Muscle of leg (tissue), 11 donors: ENCODE results near the gene UBE2U. TPM values are rescaled to one million over a fixed set of nuclear protein-coding genes. Genes with fewer than 3 reads are reported as not detected.
"Not testable (repeated sequence)": the region's sequence is repeated elsewhere in the genome, so short reads cannot be mapped to it uniquely, and the experiment has no call there.

Experiments
- DNase-seq: peaks from one replicate; pipeline ENCODE4 v3.0.0; 2013
- H3K27ac ChIP-seq: one replicate; pipeline ENCODE4 v1.5.1; 2013; ENCODE audit warnings: mild to moderate bottlenecking, low read length, control low read depth
- H3K27me3 ChIP-seq: one replicate; pipeline ENCODE4 v1.6.1; 2013; ENCODE audit warnings: low read length; ENCODE audit not compliant: control insufficient read depth, insufficient read depth
- H3K36me3 ChIP-seq: one replicate; pipeline ENCODE4 v1.6.1; 2013; ENCODE audit warnings: low read length; ENCODE audit not compliant: control insufficient read depth, insufficient read depth
- H3K4me1 ChIP-seq: one replicate; pipeline ENCODE4 v1.6.1; 2013; ENCODE audit warnings: low read length; ENCODE audit not compliant: control insufficient read depth, insufficient read depth
- H3K4me3 ChIP-seq: one replicate; pipeline ENCODE4 v1.5.1; 2013; ENCODE audit warnings: low read length, control low read depth
- H3K9me3 ChIP-seq: replicated peaks from 2 replicates; pipeline ENCODE4 v1.6.1; 2013; ENCODE audit warnings: low read depth, low read length; ENCODE audit not compliant: control insufficient read depth
- WGBS: methylation state at CpG from one replicate; pipeline ENCODE4 v1.1.5; 2013; ENCODE audit warnings: missing lambda C conversion rate; ENCODE audit not compliant: insufficient coverage; 5-methylcytosine and 5-hydroxymethylcytosine counted together
- polyA plus RNA-seq, 8 donors: library from polyadenylated mRNA; unstranded; fragments of 120-200 nt; gene quantifications; one replicate each; pipeline versions ENCODE4 v1.2.1 to v1.2.3, GENCODE V29; 2013; ENCODE audit warnings: inconsistent platforms in 1 of 8, low replicate concordance in 1 of 8; ENCODE audit not compliant: insufficient read length in 8 of 8, insufficient read depth in 1 of 8
- total RNA-seq: library from RNA; stranded (reverse); fragments of 120-200 nt; gene quantifications from one replicate; pipeline ENCODE4 v1.2.4, GENCODE V29; 2013

Gene UBE2U
- total and polyA plus RNA-seq, 9 donors: 0.11 TPM; not detected in 8

DNA sequence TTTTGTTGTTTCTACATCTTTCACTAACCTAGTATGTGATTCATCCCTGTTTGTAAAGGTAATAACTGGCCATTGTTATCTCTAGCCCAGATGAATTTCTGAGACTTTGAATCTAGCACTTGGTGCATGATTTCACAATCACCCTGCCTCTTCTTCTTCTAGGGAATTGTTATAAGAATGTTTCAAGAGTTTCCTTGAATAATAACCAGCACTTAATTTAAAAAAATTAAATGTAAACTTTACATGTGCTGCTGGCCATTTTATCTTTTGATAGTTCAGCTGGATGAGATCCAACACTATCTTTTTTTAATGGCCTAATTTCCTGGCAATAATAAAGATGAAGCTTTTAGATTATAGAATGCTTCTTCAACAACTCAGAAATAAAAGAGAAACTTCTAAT is 31.8 kb downstream of the UBE2U start:
- H3K4me1 ChIP-seq: no peaks in the 10 kb centered on the region
- no peak overlapping the region for H3K4me3 ChIP-seq

DNA sequence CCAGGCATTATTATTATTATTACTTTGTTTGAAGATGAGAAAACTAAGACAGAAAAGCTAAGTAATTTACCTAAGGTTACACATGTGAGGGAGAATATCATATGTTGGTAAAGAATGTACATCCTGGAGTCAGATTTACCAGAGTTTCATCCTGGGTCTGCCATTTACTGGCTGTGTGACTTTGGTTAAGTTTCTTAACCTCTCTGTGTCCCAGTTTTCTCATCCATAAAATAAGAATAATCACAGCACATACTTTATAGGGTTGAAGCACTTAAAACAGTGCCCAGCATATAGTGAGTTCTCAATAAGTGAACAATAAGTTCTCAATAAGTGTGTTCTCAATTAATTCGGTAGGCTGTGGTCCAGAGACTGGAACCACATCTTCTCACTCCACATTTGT is 32.5 kb downstream of the UBE2U start:
- no peaks in the 10 kb centered on the region for H3K27me3 ChIP-seq
- no peaks in the 10 kb centered on the region for H3K36me3 ChIP-seq
- H3K9me3 ChIP-seq: no peaks in the 10 kb centered on the region
- no peak overlapping the region for H3K4me3 ChIP-seq
- no peak for DNase-seq
- no peaks in the 10 kb centered on the region for H3K4me1 ChIP-seq
- H3K27ac ChIP-seq: no peak overlapping the region
- WGBS: no CpG with 5 or more reads among the region's 1 CpG

More for the DNA sequence above, 31.8 kb downstream of the UBE2U start:
- Histone ChIP-seq H3K27ac (no peak overlapping the region), H3K36me3 (no peaks in the 10 kb centered on the region), H3K27me3 (no peaks in the 10 kb centered on the region), H3K9me3 (no peaks in the 10 kb centered on the region)
- no peak for DNase-seq

DNA sequence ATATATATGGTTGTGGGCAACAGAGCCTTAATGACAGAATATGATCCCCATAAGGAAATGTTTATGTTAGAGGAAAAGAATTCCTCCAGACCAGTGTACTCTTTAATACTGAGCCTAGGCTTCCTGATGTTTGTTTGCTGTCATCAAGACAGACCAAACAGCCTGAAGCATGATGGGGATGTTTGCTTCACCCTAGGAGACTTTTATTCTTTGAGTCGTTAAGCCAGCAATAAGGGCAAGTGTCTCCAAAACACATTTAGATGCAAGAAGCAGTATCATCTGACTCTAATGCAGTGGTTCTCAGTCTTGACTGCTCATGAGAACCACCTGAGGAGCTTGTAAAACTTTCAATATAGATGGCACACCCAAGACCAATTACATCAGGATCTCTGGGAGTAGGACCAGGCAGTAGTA is 33.1 kb downstream of the UBE2U start:
- Histone ChIP-seq H3K36me3 (no peaks in the 10 kb centered on the region), H3K27me3 (no peaks in the 10 kb centered on the region), H3K4me3 (no peak overlapping the region), H3K9me3 (no peaks in the 10 kb centered on the region), H3K27ac (no peak overlapping the region), H3K4me1 (no peaks in the 10 kb centered on the region)
- no peak for DNase-seq
- WGBS: no CpG with 5 or more reads among the region's 1 CpG

DNA sequence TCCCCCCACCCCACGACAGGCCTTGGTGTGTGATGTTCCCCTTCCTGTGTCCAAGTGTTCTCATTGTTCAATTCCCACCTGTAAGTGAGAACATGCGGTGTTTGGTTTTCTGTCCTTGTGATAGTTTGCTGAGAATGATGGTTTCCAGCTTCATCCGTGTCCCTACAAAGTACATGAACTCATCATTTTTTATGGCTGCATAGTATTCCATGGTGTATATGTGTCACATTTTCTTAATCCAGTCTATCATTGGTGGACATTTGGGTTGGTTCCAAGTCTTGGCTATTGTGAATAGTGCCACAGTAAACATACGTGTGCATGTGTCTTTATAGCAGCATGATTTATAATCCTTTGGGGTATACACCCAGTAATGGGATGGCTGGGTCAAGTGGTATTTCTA is 36.1 kb downstream of the UBE2U start:
- not testable (repeated sequence) for DNase-seq, H3K4me1 ChIP-seq, H3K9me3 ChIP-seq, H3K27ac ChIP-seq, H3K27me3 ChIP-seq, H3K4me3 ChIP-seq, H3K36me3 ChIP-seq
- no CpG with 5 or more reads among the region's 4 CpGs for WGBS

DNA sequence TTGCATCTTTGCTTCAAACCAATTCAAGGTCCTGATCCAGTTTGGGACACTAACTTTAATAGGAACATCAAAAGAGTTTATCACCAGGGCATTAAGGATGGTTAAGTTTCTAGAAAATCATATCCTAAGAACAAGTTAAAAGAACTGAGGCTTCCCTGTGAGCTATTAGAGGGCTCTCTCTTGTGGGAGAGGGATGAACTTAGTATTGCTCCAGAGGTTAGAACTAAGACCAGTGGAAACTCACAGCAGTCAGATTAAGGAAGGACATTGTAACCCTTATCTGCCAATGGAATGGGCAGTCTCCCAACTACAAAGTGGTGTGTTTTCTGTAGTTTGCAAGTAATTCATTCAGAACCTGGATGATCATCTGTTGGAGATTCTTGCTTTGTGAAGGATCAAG is 36.8 kb downstream of the UBE2U start:
- DNase-seq: peak; percentile 50
- Histone ChIP-seq H3K36me3 (no peaks in the 10 kb centered on the region), H3K4me3 (no peak overlapping the region), H3K9me3 (no peaks in the 10 kb centered on the region), H3K27ac (no peak overlapping the region), H3K4me1 (no peaks in the 10 kb centered on the region), H3K27me3 (no peaks in the 10 kb centered on the region)

DNA sequence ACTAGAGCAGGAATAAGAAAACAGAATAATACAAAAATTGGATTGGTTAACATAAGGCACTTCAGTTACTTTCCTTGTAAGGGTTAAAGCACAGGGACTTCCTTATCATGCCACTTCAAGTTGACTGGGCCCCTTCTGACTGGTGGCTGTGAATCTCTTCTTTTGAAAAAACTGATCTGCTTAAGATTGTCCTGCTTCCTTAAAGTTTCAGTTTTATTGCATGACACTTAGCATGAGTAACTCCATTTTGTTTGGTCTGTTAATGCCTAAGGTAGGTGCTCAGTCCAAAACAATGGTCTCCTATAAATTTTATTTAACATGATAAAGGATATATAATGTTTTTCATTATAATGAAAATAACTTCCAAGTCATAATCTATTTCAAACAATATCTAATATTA is 37.6 kb downstream of the UBE2U start:
- no peaks in the 10 kb centered on the region for H3K4me1 ChIP-seq
- no peak overlapping the region for H3K4me3 ChIP-seq
- DNase-seq: no peak
- H3K27me3 ChIP-seq: no peaks in the 10 kb centered on the region
- no peaks in the 10 kb centered on the region for H3K36me3 ChIP-seq
- no peaks in the 10 kb centered on the region for H3K9me3 ChIP-seq
- H3K27ac ChIP-seq: no peak overlapping the region

DNA sequence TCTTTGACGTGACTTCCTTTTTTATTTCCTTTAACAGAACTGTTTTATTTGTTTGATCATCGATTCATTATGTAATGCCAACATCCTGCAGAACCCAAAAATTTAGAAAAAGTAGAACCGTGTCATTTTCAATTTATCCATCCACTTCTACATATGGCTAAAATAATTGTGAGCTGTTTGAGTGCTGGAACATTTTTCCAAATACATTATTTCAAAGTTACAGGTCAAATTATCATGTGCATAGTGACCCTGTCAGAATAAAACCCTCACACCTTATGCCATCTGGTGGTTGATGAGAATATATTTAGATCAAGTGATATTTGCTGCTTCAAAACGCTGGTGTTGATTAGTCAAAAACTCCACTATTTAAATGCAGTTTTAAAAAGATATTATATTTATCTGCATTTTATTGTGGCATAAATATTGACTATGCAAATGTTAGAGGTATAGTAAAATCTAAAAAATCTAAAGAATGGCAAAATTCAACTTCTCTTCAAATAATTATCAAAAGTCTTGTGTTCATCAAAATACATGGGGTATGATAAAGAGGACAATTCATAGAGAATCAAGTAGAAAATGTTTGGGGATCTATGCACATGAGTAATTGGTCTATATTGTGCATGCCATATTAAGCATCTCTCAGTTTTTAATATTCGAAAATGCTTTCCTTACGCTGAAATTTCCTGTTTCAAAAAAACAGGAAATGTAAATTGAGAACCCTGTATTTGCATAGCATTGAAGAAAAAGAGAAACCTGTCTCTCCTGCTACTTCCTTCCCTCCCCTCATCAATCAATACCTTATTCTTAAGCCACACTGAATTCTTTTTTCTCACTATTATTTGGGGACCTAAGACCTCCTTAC is 39.7 kb downstream of the UBE2U start:
- Histone ChIP-seq H3K4me3 (no peak overlapping the region), H3K9me3 (no peaks in the 10 kb centered on the region), H3K36me3 (no peaks in the 10 kb centered on the region), H3K4me1 (no peaks in the 10 kb centered on the region), H3K27ac (no peak overlapping the region), H3K27me3 (no peaks in the 10 kb centered on the region)
- WGBS: no CpG with 5 or more reads among the region's 6 CpGs
- DNase-seq: peak; percentile 73

DNA sequence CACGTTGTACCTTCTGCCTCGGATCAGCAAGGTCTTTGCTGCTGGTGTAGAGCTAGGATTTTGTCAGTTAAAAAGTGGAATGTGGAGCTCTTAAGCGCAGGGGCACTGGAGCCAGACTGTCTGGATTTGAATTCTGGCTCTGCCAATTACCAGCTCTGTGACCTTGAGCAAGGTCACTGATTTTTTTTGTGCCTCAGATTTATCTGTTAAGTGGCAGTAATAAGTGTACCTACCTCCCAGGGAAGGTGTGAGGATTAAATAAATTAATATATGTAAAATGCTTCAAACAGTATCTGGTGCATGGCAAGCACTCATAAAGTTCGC is 40.3 kb downstream of the UBE2U start:
- H3K27me3 ChIP-seq: no peaks in the 10 kb centered on the region
- no peaks in the 10 kb centered on the region for H3K4me1 ChIP-seq
- H3K36me3 ChIP-seq: no peaks in the 10 kb centered on the region
- no peak overlapping the region for H3K27ac ChIP-seq
- WGBS: 83% methylated on average over 1 of the region's 4 CpGs
- no peak overlapping the region for H3K4me3 ChIP-seq
- H3K9me3 ChIP-seq: no peaks in the 10 kb centered on the region
- DNase-seq: no peak

DNA sequence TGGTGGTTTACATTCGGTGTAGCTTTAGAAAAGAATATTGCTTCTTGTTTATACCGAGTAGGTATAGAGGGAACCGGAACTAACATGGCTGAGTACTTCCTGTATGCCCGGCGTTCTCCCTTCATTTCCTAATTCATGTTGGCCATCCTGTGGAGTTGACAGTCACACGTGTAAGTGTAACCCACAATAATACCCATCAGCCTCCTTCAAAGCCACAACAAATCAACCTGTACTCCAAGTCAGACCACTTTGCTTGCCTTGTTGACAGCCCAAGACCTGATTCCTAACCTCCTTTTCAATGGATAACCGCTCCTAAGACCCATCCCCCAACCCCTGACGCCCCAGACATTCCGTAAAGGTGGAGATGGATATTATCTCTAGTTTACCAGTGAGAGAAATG is 42.1 kb downstream of the UBE2U start:
- no peak overlapping the region for H3K27ac ChIP-seq
- H3K36me3 ChIP-seq: no peaks in the 10 kb centered on the region
- H3K9me3 ChIP-seq: no peaks in the 10 kb centered on the region
- 14% methylated on average over 3 of the region's 9 CpGs for WGBS
- no peaks in the 10 kb centered on the region for H3K4me1 ChIP-seq
- no peak overlapping the region for H3K4me3 ChIP-seq
- no peak for DNase-seq
- H3K27me3 ChIP-seq: no peaks in the 10 kb centered on the region

DNA sequence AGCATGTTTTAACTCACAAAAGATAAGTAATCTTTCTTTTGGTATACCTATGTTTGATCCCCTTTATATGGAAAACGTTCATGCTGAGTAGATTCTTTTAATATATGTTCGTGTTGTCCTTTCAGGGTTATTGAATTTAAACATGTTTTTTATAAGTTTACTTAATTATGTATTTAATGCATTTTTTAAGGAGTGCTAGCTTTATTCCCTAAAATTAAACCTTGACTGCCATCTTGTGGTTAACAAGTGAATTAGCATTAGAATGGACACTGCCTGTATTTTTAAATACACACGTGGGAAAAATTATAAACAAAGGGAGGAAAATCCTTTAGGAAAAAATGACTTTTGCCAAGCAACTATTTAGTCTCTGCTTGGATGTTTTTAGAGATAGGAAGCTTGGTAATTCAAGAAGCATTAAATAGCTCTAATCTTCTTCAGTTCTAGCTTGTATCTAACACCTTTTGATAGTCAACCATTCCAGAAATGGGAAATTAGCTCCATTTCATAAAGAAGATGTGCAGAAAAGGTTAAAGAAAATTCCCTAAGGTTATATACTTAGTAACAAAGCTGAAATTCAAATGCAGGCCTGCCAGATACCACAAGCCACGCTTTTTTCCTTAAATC is 43.0 kb downstream of the UBE2U start:
- H3K27me3 ChIP-seq: no peaks in the 10 kb centered on the region
- no peaks in the 10 kb centered on the region for H3K36me3 ChIP-seq
- no CpG with 5 or more reads among the region's 4 CpGs for WGBS
- no peak overlapping the region for H3K4me3 ChIP-seq
- DNase-seq: peak; percentile 61
- no peak overlapping the region for H3K27ac ChIP-seq
- no peaks in the 10 kb centered on the region for H3K9me3 ChIP-seq
- no peaks in the 10 kb centered on the region for H3K4me1 ChIP-seq

DNA sequence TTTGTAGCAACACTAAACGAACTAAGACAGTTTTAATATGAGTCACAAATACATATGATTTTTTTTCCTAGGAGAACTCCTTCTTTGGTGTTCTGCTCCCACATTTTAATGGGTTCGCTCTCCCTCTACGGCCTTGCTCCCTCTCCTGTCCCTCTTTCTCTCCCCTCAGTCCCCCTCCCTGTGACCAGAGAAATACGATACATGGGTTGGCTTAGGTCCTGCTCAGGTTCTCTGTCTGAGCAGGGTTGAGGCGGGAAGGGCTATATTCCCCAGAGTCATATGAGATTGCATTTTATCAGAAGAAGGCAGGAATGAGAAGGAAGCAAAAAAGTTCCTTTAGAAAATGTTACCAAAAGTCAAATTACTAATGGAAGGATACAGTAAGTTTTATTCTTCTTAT is 44.6 kb downstream of the UBE2U start:
- Histone ChIP-seq H3K36me3 (no peaks in the 10 kb centered on the region), H3K27ac (no peak overlapping the region), H3K4me3 (no peak overlapping the region), H3K9me3 (no peaks in the 10 kb centered on the region), H3K4me1 (no peaks in the 10 kb centered on the region), H3K27me3 (peaks cover 2% of the 10 kb centered on the region)
- no peak for DNase-seq
- WGBS: 0% methylated on average over 1 of the region's 5 CpGs
